ENCODE results near the gene PITRM1. TPM values are rescaled to one million over a fixed set of nuclear protein-coding genes. Genes with fewer than 3 reads are reported as not detected.

PITRM1 gene
- total and polyA plus RNA-seq, 2 donors (not counting 3 experiments of a cell fraction or from before 2014, with no cell fraction given) = 83.2 to 145 TPM

GRCh38 chr10:3167611-3168330, 4.8 kb downstream of the PITRM1 start:
- ChIA-PET CTCF (no interaction called here), POLR2A (no interaction called here)
- intact Hi-C loops (cut with micrococcal nuclease) = no loop called here
- Histone ChIP-seq H3K36me3 (ENCODE audit: control insufficient read depth in 2 of 2, extremely low read depth in 1 of 2, insufficient read depth in 2 of 2, low read length in 2 of 2) (peaks cover 24 to 38% of the 10 kb centered on the region in 2 experiments), H3K27ac (ENCODE audit: insufficient read depth, low read depth, low read length) (no peak overlapping the region), H3K9ac (replicated peaks; ENCODE audit: extremely low read depth, insufficient read depth, low read length) (no peak overlapping the region), H3K4me3 (replicated peaks in 1 of 3; ENCODE audit: insufficient read depth in 1 of 3, low read depth in 1 of 3, low read length in 3 of 3) (no peak overlapping the region), H3K4me1 (ENCODE audit: control insufficient read depth, extremely low read depth, insufficient read depth, low read length) (peaks cover 8% of the 10 kb centered on the region), H3K9me3 (replicated peaks; ENCODE audit: control insufficient read depth, insufficient read depth, low read length) (no peaks in the 10 kb centered on the region), H2AFZ (ENCODE audit: low read depth, low read length) (no peak overlapping the region), H3K9me1 (replicated peaks; ENCODE audit: control insufficient read depth, extremely low read depth, insufficient read depth, low read length) (no peaks in the 10 kb centered on the region), H4K20me1 (replicated peaks; ENCODE audit: control insufficient read depth, extremely low read depth, insufficient read depth, low read length) (no peaks in the 10 kb centered on the region), H3K4me2 (ENCODE audit: insufficient read depth, low read length) (no peak overlapping the region), H3K79me2 (ENCODE audit: control insufficient read depth, insufficient read depth, low read length) (peaks cover 41% of the 10 kb centered on the region), H3K27me3 (ENCODE audit: control insufficient read depth in 2 of 2, insufficient read depth in 2 of 2, low read length in 2 of 2) (no peaks in the 10 kb centered on the region)
- DNase-seq (ENCODE audit: low read depth, low spot score) (no peak), FAIRE-seq (no peak)
- dilution Hi-C loops (cut with MboI; ENCODE audit: extremely low pct_ligation_motif_present, low sequenced_read_pairs) = no loop called here
- no TSS peak for BruUV-seq (replicated peaks)
- TF ChIP-seq JUN (IDR thresholded peaks at IDR 0.05; ENCODE audit: borderline replicate concordance, insufficient read depth, insufficient read length, low read depth) = no peak
- TF ChIP-seq, protein P1, sequence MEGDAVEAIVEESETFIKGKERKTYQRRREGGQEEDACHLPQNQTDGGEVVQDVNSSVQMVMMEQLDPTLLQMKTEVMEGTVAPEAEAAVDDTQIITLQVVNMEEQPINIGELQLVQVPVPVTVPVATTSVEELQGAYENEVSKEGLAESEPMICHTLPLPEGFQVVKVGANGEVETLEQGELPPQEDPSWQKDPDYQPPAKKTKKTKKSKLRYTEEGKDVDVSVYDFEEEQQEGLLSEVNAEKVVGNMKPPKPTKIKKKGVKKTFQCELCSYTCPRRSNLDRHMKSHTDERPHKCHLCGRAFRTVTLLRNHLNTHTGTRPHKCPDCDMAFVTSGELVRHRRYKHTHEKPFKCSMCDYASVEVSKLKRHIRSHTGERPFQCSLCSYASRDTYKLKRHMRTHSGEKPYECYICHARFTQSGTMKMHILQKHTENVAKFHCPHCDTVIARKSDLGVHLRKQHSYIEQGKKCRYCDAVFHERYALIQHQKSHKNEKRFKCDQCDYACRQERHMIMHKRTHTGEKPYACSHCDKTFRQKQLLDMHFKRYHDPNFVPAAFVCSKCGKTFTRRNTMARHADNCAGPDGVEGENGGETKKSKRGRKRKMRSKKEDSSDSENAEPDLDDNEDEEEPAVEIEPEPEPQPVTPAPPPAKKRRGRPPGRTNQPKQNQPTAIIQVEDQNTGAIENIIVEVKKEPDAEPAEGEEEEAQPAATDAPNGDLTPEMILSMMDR (IDR thresholded peaks at IDR 0.05; ENCODE audit: extremely low read depth in 1 of 2, insufficient read depth in 1 of 2, low read depth in 1 of 2, low read length in 2 of 2) = no peak
- TF ChIP-seq GATA2 (IDR thresholded peaks at IDR 0.05; ENCODE audit: insufficient read depth, insufficient read length, low read depth, low read length) = no peak
- no peak for TF ChIP-seq POLR2A (IDR thresholded peaks at IDR 0.05; ENCODE audit: low read depth, low read length)
- no peak for TF ChIP-seq EZH2 (IDR thresholded peaks at IDR 0.05; ENCODE audit: borderline replicate concordance, low read depth, low read length, severe bottlenecking)
- TF ChIP-seq POLR2AphosphoS5 (IDR thresholded peaks at IDR 0.05; ENCODE audit: insufficient read depth, low read depth, low read length) = no peak
- TF ChIP-seq FOS (IDR thresholded peaks at IDR 0.05; ENCODE audit: borderline replicate concordance, insufficient read depth, low read length) = no peak
- TF ChIP-seq MYC (IDR thresholded peaks at IDR 0.05; ENCODE audit: low read depth, low read length) = no peak
- no peak for TF ChIP-seq MAX (IDR thresholded peaks at IDR 0.05; ENCODE audit: insufficient read depth, insufficient read length)

All from endothelial cell of umbilical vein (primary cell).